ENCODE data around the gene ADGRG4.
"Not testable (repeated sequence)": the region's sequence is repeated elsewhere in the genome, so short reads cannot be mapped to it uniquely, and the experiment has no call there.

Gene ADGRG4, protein sequence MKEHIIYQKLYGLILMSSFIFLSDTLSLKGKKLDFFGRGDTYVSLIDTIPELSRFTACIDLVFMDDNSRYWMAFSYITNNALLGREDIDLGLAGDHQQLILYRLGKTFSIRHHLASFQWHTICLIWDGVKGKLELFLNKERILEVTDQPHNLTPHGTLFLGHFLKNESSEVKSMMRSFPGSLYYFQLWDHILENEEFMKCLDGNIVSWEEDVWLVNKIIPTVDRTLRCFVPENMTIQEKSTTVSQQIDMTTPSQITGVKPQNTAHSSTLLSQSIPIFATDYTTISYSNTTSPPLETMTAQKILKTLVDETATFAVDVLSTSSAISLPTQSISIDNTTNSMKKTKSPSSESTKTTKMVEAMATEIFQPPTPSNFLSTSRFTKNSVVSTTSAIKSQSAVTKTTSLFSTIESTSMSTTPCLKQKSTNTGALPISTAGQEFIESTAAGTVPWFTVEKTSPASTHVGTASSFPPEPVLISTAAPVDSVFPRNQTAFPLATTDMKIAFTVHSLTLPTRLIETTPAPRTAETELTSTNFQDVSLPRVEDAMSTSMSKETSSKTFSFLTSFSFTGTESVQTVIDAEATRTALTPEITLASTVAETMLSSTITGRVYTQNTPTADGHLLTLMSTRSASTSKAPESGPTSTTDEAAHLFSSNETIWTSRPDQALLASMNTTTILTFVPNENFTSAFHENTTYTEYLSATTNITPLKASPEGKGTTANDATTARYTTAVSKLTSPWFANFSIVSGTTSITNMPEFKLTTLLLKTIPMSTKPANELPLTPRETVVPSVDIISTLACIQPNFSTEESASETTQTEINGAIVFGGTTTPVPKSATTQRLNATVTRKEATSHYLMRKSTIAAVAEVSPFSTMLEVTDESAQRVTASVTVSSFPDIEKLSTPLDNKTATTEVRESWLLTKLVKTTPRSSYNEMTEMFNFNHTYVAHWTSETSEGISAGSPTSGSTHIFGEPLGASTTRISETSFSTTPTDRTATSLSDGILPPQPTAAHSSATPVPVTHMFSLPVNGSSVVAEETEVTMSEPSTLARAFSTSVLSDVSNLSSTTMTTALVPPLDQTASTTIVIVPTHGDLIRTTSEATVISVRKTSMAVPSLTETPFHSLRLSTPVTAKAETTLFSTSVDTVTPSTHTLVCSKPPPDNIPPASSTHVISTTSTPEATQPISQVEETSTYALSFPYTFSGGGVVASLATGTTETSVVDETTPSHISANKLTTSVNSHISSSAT (N-terminal part only)

DNA sequence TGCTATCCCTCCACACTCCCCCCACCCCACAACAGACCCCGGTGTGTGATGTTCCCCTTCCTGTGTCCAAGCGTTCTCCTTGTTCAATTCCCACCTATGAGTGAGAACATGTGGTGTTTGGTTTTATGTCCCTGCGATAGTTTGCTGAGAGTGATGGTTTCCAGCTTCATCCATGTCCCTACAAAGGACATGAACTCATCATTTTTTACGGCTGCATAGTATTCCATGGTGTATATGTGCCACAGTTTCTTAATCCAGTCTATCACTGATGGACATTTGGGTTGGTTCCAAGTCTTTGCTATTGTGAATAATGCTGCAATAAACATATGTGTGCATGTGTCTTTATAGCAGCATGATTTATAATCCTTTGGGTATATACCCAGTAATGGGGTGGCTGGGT lies at the start of gene ADGRG4:
Gene ADGRG4, plus strand, starts transcription at position 243 of the 400 bp plus-strand sequence. CDS start 7,815 bp downstream, outside the sequence.
- not testable (repeated sequence) for DNase-seq

DNA sequence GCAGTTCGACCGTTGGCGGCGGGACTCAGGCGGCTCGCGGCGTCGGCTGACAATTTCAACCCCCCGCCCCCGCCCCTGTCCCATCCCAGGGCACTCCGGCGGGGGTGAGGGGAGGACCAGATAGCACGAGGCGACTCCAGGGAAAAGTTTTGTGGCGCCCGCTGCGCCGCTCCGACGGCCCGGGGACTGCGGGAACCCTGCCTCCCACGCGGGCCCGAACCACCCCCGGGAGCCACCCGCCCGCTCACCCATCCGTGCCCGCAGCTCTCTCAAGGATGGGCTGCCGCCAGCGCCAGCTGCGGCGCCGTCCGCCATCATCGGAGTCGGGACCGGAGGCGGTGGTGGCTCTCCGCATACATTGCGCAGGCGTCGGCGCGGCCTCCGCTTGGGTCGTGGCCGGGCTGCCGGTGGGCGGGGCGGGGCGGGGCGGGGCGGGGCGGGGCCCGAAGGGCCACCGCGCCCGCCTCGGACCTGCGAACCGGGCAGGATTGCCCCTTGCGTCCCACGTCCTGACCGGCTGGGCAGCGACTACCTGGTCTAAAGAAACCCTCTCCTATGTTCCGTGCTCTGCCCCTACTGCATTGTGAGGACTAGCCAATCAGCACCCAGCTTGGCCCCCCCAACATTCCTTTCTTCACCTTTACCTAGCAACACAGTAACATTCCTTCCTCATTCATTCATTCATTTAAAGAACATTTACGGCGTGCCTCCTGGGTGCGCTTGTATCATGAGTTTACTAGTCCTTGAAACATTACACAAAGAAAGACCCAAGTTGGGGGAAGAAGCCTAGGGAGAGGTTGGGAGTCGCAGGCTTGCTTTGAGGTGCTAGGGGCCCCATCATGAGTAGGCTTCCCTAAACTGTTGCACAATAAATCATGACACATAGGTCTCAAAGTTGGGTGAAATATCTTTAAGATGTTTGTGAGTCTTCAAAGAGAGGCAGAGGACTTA lies 49.4 kb upstream of the ADGRG4 start, which contains the start of gene MAP7D3:
Gene MAP7D3, minus strand, starts transcription at position 360 of the 951 bp plus-strand sequence. Its CDS starts 42 bp downstream, at position 318.
- no peak for DNase-seq

DNA sequence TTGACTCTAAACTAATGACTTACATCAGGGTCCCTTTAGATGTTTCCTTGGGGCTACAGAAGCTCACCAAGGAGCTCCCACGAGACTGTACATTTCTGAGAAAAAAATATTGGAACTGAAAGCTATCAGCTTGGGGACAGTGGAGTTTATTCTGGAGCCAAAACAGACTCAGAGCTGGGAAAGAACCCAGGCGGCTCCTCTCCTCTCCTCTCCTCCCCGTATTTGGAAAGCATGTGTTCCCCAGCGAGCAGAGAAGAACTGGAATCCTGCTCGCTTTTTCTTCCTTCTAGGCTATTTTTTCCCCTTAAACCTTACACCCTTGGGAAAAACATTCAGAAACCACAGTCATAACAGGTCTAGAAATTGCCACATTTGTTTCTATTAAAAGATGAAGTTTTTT lies 45.2 kb upstream of the ADGRG4 start:
- DNase-seq: no peak

DNA sequence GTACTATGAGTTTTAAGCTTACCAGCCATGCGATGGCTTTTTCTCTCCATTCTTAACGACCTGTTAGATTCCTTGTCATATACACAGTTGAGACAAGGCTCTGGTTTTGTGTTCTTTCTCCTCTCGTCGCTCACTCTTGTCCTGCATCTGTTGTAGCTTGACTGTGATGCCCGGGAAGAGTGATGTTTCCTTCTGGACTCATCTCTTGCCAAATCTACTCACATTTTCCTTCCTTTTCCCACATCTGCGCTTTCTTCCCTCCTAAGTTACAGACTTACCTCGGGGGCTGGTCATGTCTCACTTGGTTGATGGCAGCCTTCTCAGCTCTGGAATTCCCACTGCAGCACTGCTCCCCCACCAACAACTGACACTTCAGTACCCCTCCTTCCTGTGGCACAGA lies 44.7 kb upstream of the ADGRG4 start:
- DNase-seq: no peak

DNA sequence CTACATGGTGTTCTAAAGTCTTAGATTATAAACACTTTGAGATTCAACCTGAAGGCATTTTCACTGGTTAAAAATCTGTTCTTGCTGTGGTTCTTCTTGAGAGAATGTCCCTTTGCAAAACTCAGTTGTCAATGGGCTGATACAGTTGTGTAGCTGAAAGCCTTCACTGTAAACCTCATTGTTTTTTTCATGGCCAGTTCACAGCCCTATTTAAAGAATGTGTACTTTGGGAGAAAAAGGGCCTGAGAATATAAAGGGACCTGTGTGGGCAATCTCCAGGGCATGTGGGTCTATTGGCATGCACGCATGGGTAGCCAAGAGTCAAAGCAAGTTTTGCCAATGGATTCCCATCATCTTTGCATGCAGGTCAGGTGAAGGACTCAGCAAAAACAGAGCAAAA lies 41.8 kb upstream of the ADGRG4 start:
- DNase-seq: no peak

DNA sequence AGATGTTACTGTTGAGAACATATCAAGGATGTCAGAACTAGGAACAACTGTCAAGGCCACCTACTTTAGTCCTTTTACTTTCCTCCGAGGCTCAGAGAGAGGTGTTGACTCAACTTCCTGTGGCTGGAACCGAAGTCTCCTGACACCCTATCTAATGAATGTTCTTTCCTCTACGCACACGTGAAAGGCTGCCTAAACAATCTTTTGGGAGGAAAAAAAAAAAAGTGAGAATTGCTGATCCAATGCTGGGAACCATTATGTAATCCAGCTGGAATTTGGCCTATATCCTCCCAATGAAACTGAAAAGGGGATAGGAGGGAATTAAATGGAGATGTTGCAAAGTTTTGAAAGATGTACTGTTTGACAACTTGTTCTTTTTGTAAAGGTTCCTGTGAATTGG lies 41.2 kb upstream of the ADGRG4 start:
- DNase-seq: no peak

GRCh38 chrX:136260776-136261175 lies 40.0 kb upstream of the ADGRG4 start:
- DNase-seq: no peak

- DNase-seq: no peak
Observed at GRCh38 chrX:136261321-136261720, 39.4 kb upstream of the ADGRG4 start.

DNA sequence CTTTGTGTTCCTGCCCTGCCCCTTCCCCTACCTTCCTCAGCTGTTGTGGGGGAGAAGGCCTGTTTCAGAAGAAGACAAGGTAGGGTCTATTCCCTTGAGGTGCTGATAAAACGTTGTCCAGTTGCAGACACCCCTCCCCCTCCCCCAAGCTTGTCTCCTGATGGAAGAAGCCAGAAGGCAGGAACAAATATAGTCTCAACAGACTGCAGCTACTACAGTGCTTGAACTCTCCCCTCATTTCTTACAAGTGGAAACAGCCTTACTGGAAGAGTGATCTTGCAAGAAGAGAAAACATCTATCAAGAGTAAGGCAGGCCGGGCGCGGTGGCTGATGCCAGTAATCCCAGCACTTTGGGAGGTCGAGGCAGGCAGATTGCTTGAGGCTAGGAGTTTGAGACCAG lies 38.5 kb upstream of the ADGRG4 start:
- DNase-seq: no peak

- DNase-seq: no peak
Observed at GRCh38 chrX:136262812-136263315, 37.9 kb upstream of the ADGRG4 start.

GRCh38 chrX:136266828-136267227 lies 33.9 kb upstream of the ADGRG4 start:
- DNase-seq: no peak

GRCh38 chrX:136268051-136269048 lies 32.4 kb upstream of the ADGRG4 start:
- peak; percentile 1 to 4 for DNase-seq

- DNase-seq: no peak
Observed at GRCh38 chrX:136269921-136270320, 30.8 kb upstream of the ADGRG4 start.

DNA sequence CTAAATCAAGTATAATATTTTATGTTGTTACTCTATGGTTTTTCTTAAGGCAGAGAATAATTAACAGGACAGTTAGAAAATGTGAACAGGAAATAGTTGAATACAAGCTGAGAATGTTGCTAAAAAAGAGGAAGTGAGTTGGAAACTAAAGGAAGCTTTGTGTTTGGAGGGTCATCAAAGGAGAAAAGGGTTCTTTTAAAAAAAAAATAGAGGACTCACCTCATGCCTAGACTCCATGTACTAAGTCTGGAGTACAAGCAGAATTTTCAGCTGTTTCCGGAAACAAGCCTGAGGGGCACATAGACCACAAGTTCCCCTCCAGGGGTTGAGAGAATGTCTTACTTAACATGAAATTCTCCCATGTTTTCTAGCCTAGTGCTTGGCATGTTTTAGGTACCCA lies 29.5 kb upstream of the ADGRG4 start:
- DNase-seq: peak; percentile 26 to 43

DNA sequence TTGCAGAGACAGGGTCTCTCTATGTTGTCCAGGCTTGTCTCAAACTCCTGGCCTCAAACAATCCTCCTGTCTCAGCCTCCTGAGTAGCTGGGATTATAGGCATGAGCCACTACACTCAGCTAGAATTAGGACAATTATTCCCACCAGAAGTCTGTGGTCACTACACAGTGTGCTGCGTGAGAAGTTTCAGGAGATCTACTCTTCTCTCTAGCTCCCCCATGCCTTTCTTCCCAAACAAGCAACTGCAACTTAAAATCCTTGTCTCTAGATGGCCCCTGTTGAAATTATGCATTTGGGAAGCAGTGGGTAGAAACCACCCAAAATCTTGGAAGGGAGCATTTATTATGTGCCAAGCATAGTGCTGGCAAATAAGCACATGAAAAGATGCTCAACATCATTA lies 28.4 kb upstream of the ADGRG4 start:
- no peak for DNase-seq

- DNase-seq: no peak
Observed at GRCh38 chrX:136273986-136274385, 26.8 kb upstream of the ADGRG4 start.

- DNase-seq: no peak
Observed at GRCh38 chrX:136275553-136275952, 25.2 kb upstream of the ADGRG4 start.

GRCh38 chrX:136286375-136286774 lies 14.4 kb upstream of the ADGRG4 start:
- DNase-seq: not testable (repeated sequence)

- DNase-seq: no peak
Observed at GRCh38 chrX:136291824-136292223, 8.9 kb upstream of the ADGRG4 start.

- DNase-seq: no peak
Observed at GRCh38 chrX:136292656-136293055, 8.1 kb upstream of the ADGRG4 start.

All from AML-193 (cell line).